Stimulated activated CD4-positive, alpha-beta T cell treated with anti-CD3 and anti-CD28 coated beads, Interleukin-15, amount 100 ng/mL, for 48 hours (primary cell): ENCODE data around the gene SORBS1.
A peak's percentile ranks its signal among the peaks of the same experiment; 100 is the strongest.

Source experiments
- DNase-seq, 2 donors: peaks; one replicate each; pipeline ENCODE4 v3.0.0-alpha.2; 2020; ENCODE audit warnings: low read depth in 2 of 2

SORBS1 gene

DNA sequence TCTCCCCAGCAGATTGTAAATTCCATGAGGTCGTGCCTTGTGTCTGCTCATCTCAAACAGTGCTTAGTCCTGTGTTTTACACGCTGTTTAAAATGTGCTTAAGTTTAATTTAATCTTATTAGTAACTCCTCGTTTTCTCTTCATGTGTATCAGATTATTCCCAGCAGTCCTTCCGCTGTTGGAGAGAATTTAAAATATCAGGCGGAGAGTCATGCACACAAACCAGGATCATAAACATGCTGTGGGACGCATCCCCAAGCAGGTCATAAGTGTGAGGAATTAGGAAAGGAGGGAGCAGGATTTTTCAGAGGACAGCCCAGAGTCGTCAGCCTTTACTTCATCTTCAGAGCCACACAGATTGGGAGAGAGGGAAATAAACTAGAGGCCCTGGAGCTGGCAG, 4.2 kb upstream of the SORBS1 start:
- DNase-seq: no peak

DNA sequence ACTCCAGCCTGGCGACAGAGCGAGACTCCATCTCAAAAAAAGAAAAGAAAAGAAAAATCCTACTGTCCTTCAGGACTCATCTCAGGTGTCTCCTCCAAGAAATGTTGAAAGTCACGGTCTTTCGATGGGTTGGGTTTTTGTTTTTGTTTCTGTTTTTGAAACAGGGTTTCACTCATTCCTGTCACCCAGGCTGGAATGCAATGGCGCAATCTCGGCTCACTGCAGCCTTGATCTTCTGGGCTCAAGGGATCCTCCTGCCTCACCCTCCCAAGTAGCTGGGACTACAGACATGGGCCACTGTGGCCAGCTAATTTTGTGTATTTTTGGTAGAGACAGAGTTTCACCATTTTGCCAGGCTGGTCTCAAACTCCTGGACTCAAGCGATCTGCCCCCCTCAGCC, 3.1 kb upstream of the SORBS1 start:
- DNase-seq: no peak

DNA sequence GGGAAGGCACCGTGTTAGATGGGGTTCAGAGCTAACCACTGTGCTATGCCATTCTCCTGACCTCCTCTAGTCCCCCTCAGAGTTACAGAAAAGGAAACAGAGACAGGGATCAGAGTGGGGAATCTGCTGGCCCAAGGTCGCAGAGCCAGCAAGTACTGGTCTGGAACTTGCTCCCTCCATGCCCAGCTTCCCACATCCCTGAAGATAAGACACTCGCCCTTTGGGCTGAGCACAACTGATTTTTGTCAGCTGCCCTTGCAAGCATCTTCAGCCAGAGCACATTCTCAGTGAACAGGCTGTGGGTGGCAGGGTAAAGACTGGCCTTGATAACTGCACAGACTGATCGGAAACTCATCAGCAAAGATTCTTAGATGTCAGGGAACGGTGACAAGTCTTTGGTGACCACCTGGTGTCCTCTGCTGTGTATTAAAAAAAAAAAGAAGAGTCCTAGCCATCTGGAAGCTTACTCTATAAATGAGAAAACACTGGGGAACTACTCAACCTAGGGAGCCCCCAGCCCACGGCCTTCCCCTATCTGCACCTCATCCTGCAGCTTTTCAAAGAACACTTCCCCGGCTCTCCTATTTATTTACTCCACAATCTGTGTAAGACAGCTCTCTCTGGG, 1.3 kb upstream of the SORBS1 start:
- no peak for DNase-seq

DNA sequence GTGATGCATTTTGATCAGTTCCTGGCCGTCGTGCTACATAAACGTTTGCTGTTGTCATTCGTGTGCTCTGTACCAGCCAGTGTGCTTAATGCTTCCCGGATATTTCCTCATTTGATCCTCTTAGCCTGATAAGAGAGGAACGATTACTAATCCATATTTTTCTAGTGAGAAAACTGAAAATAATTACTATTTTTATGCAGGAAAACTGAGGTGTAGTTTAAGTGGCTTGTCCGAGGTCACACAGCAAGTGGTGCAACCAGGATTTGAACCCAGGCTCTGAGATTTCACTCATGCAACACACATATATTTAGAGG, 650 bp upstream of the SORBS1 start:
- no peak for DNase-seq

DNA sequence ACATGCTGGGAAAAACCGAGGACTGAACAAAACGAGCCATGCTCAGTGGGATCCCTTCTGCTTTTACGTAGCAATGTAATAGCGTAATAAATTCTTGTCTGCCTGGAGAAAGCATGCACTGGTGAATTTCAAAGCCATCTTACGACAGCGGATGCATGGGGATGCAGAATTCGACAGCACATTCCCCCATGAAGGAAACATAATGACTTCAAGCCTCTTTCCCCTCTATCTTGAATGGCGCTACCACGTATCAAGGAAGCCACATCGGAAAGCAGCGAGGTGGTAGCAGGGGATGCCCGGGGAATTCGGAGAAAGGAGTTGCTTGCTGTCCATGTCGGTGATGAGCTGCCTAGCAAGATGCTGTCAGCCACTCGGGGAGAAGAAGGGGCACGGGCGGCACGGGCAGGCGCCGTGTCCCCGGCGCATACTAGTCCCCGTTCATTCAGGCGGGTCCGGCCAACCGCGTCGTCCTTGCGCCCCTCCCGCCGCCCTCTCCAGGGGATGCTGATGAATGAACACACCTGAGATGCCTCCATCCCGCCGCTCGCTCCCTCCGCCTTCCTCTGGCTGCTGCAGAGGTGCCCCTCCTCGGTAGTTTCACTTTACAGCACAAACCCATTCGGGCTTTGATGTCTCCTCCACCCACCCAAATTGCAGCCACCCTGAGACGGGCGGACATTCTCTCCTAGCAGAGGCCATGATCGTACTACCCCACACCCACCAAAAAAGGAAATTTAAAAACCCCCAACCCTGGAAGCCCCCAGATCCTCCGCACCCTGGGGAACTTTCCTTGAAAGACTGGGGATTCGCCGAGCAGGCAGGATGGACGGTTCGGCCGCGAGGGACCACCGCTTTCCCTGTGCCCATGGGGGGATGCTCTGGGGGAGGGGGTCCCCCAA, 644 bp downstream of the SORBS1 start:
- DNase-seq: peak in 1 of 2 donors; percentile 19

DNA sequence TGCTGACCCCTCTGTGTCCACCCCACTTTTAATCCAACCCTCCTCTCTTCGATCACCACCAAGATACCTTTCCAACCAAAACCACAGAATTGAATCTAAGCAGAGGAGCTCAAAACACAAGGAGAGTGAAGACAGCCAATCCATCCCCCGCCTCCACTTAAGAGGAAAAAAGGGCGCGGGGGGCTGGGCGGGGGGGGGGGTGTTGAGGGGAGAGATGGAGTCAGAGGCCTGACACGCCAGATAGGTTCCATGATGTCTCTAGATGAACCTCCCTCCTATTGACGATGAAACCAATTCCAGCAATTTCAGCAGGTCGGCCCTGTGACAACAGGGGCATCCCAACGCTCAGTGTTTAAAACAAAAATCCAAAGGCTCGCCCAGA, 1.3 kb downstream of the SORBS1 start:
- no peak for DNase-seq

DNA sequence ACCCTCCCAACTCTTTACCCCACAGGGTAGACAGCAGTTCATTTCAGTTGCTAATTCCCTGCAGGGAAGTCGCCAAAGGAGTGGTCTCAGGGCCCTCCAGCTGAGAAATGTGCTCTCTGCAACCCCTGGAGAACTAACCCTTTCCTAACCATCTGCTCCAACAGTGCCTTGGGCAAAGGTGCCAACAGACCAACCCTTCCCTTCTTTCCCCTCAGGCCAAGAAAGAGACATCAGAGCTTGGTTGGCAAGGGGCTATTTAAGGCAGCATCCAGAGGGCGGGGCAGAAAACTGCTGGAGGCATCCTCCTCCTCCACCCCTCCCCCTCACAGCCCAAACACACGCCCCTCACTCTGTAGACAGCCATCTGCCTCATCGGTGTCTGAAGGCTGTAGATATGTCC, 1.7 kb downstream of the SORBS1 start:
- DNase-seq: no peak

DNA sequence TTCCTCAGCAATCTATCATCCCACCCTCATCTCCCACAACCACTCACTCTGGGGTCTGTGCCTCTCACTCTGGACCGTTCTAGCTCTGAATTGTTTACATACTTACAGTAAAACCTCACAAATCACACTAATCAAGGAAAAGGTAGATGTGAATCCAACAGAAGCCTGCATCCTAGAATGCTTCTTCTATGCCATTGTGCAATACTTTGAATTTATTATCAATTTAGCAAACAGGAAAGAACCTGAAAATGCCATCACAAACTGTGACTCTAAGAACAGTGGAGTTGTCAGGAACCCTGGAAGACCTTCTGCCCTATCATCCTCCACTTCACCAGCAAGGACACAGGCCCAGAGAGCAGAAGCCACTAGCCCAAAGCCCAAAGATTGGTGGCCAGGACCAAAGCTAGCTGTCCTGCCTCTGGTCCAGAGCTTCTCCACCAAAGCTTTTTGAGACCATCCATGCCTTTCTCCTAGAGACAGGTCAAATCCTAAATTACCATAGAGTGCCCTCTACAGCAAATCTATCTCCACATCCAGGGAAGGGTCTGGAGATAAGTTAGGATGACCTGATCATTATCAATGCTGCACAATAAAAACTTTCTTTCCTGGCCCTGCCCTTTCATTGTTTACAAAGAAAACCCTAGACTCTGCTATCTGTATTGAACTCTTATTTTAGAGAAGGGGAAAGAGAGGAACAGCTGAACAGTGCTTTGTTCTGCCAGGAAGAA, 2.4 kb downstream of the SORBS1 start:
- DNase-seq: no peak

DNA sequence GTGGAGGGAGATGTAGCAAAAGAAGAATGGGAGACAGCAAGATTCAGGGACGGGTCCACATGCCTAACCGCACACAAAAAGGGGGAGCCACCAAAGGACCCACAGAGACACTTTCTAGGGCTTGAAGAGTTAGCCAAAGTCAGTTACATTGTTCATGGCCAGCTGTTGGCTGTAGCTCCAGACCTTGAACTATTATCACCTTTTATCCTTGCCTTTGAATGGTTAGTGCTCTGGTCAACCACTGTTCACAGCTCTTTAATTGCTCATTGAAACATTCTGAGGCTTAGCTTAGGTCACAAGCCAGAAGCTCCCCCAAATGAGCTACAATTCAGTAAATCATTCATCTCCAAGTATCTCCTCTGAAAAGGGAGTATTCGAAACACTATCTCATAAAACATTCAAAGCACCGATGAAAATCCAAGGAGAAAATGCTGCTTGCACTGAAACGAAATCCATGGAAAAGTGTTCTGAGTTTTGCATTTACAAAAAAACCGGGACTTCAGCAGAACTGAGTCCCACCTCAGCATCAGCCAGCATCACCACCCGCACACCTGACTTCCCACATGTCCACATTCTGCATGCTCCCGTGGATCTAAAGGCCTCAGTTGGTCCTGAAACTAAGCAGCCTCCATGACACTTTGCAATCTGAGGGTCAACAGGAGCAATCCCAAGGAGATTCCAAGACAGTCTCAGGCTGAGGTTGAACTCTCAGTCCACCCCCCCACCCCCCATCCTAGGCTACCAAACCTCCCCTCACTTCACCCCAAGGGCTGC, 4.0 kb downstream of the SORBS1 start:
- no peak for DNase-seq

DNA sequence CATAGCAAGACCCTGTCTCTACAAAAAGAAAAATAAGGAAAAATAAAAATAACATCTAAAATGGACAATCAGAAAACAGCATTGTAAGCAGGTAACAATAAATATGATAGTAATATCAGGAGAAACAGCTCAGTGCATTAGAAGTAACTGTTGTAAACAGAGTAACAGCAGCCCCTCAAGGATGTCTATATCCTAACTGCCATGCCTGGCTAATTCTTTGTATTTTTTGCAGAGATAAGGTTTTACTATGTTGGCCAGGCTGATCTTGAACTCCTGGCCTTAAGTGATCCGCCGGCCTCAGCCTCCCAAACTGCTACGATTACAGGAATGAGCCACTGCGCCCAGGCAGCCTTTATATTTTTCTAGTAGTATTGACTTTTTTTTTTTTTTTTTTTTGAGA, 7.5 kb downstream of the SORBS1 start:
- DNase-seq: no peak

DNA sequence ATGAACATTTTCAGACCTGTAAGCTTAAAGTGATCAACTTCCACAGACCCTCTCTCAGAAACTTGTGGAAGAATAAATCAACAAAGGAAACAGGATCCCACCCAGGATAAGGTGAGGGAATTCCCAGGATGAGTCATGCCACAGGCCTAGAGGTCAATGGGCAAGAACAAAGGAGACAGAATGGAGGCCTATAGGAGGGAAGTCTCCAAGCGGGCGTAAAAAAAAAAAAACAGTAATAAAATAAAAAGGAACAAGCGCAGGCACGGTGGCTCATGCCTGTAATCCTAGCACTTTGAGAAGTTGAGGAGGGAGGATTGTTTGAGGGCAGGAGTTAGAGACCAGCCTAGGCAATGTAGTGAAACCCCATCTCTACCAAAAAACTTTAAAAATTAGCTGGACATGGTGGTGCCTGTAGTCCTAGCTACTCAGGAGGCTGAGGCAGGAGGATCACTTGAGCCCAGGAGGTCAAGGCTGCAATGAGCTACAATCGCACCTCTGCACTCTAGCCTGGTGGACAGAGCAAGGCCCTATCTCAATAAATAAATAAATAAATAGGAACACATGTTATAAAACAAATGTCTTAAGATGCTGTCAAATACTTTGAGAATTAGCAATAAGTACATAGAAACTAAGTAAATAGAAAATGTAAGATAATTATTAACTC, 8.4 kb downstream of the SORBS1 start:
- DNase-seq: no peak

DNA sequence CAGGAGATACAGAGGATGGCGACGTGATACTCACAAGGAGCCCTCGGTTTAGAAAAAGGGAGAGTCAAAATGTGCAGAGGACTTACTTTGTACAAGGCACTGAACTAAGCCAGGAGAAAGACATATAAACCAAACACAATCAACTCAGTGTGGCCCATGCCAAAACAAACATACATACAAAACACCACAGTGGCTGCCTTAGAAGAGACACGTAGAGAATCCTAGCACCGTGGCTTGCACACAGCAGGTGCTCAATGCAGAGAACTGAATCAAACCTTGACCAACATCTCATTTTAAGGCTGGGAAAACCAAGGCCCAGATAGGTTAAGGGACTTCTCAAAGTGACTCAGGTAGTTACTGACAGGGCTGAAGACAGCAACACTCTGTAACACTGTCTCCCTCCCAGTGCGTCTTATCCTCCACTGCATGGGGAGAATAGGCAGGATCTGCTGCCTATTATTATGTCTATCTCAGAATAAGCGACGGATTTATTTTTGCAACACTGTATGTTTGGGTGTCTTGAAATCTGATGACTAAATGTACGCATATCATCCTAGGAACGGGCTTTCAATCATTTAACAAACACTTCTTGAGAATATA, 11.0 kb downstream of the SORBS1 start:
- no peak for DNase-seq

DNA sequence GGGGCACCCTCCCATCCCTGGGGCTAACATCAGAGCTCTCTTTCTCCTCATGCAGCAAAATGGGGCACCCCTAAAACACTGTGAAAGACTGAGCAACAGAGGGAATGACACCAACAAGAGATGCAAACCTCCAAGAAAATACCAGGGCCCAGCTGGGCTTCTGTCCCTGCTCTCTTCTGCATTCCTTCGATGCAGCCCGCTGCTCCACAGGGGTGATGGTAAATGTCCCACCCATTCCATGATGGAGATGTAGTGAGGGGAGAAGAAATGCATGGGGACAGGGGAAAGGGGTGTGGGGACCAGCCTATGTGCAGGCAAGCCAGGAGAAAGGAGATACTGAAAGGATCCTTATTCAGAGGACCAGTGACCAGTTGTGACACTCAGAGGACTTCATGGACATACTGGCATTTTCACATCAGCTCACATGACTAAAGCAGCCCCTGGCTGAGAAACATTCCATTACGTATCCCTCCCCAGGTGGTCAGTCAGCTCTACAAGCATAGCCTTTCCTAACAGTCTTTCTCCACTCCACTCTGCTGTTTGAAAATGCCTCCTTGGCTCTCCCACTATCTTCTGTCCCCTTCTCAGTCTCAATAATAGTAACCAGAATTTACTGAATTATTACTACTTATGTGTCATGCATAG, 13.3 kb downstream of the SORBS1 start:
- no peak for DNase-seq

DNA sequence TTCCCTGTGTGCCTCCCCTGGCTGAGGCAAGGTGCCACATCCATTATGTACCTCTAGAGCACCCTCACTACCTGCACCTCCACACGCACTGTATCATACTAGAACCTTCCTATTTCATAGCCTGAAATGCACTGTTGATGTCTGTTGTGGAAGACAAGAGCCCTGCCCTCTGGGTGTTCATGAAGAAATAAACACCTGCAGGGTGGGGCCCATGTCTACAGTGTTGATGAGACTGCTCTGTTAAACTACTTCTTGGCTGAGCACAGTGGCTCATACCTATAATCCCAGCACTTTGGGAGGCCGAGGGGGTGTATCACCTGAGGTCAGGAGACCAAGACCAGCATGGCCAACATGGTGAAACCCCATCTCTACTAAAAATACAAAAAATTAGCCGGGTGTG, 14.0 kb downstream of the SORBS1 start:
- DNase-seq: no peak

DNA sequence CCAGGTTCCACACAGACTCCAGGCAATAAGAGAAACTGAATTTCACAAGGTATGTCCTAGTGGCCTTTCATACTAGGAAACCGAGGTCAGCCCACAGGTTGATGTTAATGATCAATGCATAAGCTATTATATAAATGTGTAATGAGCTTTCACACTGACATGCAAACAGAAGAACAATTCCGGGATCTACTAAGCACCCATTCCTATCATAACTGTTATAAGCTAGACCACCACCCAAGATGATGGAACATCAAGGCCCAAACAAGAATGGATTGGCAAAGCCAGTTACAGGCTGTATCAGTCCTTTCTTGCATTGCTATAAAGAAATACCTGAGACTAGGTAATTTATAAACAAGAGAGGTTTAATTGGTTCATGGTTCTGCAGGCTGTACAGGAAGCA, 15.2 kb downstream of the SORBS1 start:
- no peak for DNase-seq

DNA sequence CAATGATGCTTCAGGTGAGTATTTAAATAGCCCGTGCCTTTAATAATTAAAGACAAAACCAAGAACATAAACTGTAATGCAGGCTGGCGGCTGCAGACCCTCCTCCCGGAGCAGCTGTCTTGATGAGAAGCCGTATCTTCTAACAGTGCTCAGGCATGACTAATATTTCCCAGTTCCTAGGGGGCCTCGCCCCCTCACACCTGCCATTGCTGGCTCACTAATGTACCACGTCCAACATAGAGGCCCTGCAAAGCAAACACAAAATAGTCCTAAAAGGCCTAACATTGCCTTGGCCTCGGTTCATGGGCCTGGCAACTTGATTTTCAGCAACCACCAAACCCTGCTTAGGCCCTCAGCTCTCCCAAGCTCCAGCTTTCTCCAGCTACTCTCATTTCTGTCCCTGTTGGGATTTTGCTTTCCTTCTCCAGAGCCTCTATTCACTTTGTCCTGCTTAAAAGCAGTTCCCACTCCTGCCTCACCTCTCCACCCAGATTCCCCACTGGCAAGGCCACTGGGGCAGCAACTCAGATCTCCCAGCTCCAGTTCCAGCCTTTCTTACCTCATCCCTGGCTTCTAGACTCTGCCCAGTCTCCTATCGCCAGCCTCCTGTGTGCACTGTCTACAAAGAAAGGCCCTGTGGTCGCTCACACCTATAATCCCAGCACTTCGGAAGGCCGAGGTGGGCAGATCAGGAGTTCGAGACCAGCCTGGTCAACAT, 16.2 kb downstream of the SORBS1 start:
- no peak for DNase-seq

DNA sequence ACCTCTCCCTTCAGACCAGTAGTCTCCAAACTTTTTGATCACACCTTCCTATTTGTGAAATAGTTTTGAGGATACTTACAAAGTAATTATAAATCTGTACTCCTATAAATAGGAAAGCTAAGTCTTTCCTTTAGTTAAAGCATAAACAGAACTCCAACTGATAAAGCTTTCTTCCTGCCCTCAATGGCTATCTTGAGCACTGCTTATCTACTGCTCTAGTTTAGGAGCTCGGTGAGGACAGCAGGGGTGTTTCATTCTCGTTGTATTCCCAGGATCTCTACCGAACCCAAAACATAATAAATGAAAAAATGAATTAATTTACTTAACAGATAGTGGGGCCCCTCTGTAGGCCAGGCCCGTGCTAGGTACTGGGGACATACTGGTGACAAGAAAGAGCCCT, 17.7 kb downstream of the SORBS1 start:
- DNase-seq: no peak

DNA sequence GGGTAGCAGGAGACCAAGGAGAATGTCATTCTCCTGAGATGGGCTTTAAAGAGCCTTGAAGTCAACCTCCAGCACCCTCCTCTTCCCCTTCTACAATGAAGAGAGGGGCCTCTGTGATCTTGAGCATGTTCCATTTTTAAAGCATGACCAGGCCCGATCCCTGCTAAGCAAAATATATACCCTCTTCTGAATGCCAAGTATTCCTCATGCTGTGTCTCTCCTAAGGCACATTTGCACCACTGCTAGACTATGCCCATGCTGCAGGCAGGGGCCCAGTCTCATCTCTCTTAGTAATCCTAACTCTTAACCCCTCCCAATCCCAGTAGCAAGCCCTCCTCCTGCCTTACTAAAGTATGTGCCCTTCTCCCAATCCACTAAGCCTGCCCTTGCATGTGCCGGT, 18.4 kb downstream of the SORBS1 start:
- DNase-seq: no peak

DNA sequence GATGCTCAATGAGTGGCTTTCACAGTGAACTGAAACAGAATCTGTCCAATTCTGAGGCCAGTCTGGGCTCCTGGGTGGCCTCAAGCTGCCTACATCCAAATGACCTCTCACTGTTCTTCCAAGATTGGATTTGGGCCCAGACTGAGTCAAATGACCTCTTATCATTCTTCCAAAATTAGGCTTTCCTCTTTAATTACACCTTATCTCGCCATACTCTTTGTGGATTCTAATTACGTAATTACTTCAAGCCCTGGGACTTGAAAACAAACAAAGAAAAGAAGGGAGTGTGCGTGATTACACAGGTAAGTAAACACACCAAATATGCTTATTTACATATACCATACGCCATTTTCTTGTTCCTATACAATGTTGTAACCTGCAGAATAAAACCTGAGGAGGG, 18.8 kb downstream of the SORBS1 start:
- no peak for DNase-seq

DNA sequence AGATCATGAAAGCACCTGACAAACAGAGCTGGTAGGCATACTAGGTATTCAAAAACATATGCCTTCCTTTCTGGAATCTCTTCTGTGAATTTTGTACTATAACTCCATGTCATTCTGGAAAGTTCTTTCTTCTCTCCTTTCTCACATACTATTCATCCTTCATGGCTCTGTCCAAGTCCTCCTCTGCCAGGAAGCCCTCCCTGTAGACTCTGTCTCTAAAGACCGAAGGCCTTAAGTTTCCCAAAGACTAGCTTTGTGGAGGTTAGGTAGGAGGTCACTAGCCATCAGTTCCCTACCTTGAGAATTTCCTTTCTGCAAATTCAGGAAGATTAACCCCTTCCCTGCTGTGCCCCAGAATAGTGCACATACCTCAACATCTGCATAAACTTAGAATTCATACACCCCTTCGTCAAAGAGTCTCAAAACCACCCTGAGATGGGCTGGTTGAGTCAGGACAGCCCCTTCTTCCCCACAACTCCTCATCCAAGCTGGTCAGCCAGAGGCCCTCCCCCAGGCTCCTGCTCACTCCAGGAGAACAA, 20.6 kb downstream of the SORBS1 start:
- DNase-seq: no peak
